CD4-positive, alpha-beta T cell treated with Interleukin-12 subunit alpha and Interleukin-12 subunit beta, for 1 hour (primary cell): ENCODE data around the gene HPCAL1.
A peak's percentile ranks its signal among the peaks of the same experiment; 100 is the strongest.

Experiments used
- DNase-seq: peaks from one replicate; pipeline ENCODE4 v3.0.0-alpha.2; 2020

The HPCAL1 gene

DNA sequence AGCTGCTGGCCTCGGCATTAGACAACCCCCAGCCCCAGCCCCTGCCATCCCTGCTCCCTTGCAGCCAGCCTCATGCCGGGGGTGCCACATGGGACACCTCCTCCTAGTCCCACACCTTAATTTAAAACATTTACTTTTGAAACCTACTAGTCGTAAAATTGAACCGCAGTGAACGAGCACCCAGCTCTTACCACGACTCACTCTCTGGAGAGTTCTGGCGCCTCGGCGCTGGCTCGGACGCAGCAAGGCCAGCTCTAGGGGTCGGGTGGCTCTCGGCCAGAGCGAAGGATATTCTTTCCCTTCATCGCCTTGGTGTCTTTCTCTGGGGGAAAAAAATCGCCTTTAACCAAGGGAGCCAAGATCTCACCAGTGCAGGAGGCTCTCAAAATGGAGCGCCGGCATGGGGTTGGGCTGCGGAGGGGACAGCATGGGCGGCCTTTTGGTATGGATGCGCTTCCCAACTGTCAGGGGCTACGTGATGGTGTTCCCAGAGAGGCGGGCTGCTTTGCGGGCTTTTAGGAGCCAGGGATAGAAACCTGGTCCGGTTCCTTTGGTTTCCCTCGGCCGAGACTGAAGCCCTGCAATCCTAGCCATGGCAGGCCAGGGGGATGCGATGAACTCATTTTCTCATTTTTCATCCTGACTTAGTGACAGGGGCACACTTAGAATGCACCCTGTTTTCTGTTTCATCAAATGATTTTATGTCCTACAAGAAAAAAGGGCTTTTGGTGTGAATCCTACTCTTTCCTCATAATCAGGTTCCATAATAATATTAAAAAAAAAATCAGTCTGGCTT is 2.0 kb downstream of the HPCAL1 start:
- DNase-seq: no peak

DNA sequence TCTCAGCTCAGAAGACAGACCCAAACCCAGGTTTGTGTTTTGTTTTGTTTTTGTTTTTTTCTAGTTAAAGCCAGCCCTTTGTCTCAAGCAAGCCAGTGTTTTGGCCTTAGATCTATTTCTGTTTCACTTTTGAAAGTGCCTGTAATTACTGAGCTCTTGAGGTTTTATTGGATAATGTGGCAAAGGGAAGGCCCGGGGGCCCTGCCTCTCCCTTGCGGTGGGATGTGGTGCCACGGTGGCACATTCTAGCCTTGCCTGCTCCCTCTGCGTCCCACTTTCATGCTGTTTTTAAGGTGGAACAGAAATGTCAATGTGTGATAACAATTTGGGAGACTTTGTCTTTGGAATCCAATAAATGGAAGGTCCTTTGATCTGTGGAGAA is 2.5 kb downstream of the HPCAL1 start:
- peak; percentile 56 for DNase-seq

DNA sequence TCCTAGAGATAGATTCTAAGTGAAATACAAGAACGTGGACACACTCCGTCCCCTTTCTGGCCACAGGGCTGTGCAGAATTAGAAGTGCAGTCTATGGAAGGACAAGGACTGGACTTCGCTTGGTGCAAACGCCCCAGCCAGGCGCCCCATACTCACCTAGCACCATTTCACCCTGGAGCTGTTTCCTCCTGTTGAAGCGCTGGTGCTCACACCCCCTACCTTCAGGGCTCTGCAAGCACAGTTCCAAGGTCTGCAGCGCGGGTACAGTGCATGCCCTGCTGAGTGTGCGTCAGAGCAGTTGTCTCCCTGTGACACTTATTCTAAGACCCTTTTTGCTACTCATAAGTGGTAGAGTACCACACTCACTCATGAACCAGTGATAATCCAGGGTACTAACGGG is 3.0 kb downstream of the HPCAL1 start:
- DNase-seq: peak; percentile 32

GRCh38 chr2:10306901-10307463 is 4.3 kb downstream of the HPCAL1 start:
- DNase-seq: peak; percentile 14

- no peak for DNase-seq
These were observed 5.0 kb downstream of the HPCAL1 start for GRCh38 chr2:10307561-10308156.

GRCh38 chr2:10308866-10309265 is 6.2 kb downstream of the HPCAL1 start:
- no peak for DNase-seq

DNA sequence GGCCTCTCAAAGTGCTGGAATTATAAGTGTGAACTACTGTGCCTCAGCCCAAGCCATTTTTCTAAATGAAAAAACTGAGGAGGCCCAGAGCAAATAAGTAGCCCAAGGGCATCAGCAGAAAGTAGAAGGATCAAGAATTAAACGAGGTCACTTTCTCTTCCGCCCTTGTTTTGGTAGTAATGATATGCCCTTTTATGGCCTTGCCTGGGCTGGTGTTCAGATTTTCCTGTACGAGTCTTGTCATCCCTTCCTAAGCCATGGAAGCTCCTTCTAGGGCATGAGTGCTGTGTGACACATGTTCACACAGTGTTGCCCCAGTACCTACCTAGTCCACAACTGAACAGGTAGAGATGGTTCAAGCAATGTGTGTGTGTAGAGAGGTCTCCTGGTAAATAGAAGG is 6.6 kb downstream of the HPCAL1 start:
- no peak for DNase-seq

GRCh38 chr2:10310309-10310888 is 7.7 kb downstream of the HPCAL1 start:
- DNase-seq: no peak

GRCh38 chr2:10311736-10312135 is 9.0 kb downstream of the HPCAL1 start:
- no peak for DNase-seq

GRCh38 chr2:10312437-10312957 is 9.8 kb downstream of the HPCAL1 start:
- no peak for DNase-seq

- no peak for DNase-seq
These were observed 13.6 kb downstream of the HPCAL1 start for GRCh38 chr2:10316336-10316735.

DNA sequence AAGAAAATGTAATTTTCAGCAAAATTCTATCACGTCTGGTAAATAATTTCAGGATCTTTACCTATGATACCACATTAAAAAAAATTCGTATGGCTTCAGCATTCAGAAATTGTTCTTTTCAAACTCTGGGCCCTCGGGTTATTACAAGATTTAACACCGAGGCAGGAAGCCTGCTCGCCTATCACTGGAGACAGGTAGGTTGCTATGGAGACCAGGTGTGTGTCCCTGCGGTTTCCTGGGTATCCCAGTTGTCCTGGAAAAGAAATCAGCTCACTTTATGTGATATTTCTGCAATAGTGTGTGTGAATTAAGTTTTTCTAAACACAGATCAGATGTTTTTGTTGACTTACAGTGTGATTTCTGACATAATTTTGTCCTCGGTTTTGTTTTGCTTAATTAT is 14.2 kb downstream of the HPCAL1 start:
- no peak for DNase-seq

DNA sequence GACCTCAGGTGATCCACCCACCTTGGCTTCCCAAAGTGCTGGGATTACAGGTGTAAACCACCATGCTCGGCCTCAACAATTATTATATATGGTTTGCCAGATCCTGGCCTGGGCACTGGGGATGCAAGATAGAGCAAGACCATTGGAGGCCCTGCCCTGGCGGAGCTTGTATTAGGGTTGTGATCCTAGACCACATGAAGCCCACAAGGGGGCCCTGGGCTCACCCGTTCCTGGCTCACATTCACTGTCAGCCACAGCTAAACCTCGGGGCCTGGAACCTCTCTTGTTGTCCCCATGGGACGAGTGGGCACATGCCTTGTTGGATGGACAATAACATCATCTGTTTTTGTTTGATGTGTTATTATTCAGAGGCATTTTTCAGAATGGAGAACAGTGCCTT is 14.9 kb downstream of the HPCAL1 start:
- DNase-seq: no peak

DNA sequence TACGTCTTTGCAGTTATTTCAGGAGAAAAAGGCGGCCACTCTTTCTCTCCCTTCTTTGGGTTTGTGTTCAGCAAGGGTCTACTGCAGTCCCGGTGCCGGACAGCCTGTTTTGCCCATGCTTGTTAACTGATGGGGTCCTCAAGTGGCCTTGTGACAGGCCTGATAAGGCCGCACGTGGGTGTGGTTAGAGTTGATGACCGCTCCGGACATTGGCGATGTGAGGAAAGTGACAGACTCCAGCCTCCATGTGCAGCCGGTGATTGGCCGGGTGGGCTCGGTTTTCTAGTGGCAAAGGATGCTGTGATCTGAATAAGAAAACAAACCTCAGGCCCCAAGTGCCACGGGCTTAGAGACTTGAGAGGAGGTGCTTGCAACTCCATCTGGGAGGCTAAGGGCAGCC is 15.6 kb downstream of the HPCAL1 start:
- no peak for DNase-seq

GRCh38 chr2:10319892-10320574 is 17.3 kb downstream of the HPCAL1 start:
- no peak for DNase-seq

- DNase-seq: no peak
These were observed 17.8 kb downstream of the HPCAL1 start for GRCh38 chr2:10320575-10320931.

- DNase-seq: no peak
These were observed 18.2 kb downstream of the HPCAL1 start for GRCh38 chr2:10320933-10321332.

GRCh38 chr2:10321622-10322021 is 18.9 kb downstream of the HPCAL1 start:
- no peak for DNase-seq

- no peak for DNase-seq
These were observed 19.8 kb downstream of the HPCAL1 start for GRCh38 chr2:10322481-10322880.

GRCh38 chr2:10322973-10323372 is 20.3 kb downstream of the HPCAL1 start:
- no peak for DNase-seq

DNA sequence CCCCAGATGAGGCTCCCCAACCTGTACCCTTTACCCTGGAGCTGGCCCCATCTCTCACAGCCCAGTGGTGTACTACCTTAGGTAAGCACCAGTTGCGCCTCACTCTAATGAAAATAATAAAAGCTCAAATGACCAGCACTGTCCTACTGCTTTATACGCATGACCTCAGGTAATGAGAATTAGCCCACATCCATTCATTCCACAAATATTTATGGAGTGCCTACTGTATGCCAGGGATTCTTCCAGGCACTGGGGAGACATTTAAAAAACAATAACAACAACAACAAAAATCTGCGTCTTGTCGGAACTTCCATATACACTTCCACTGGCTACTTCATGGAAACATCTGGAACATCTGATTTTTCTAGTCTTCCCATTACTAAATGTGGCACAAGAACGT is 20.8 kb downstream of the HPCAL1 start:
- DNase-seq: no peak

GRCh38 chr2:10324095-10324832 is 21.6 kb downstream of the HPCAL1 start:
- no peak for DNase-seq
